Mesodermal cell (in vitro differentiated cells): ENCODE data around the gene SPINDOC.
"Not testable (repeated sequence)": the region's sequence is repeated elsewhere in the genome, so short reads cannot be mapped to it uniquely, and the experiment has no call there.

ENCODE experiments used
- H3K27ac ChIP-seq: 2 replicates; pipeline ENCODE4 v1.7.0; 2013; ENCODE audit warnings: mild to moderate bottlenecking, low read depth, low read length, moderate library complexity; ENCODE audit not compliant: severe bottlenecking
- H3K36me3 ChIP-seq: 2 replicates; pipeline ENCODE4 v1.7.1; 2013; ENCODE audit warnings: mild to moderate bottlenecking, low read length, moderate library complexity; ENCODE audit not compliant: control insufficient read depth, insufficient read depth
- H3K4me1 ChIP-seq: one replicate; pipeline ENCODE4 v1.7.1; 2013; ENCODE audit warnings: mild to moderate bottlenecking, low read length; ENCODE audit not compliant: insufficient read depth, control insufficient read depth, poor library complexity, severe bottlenecking
- H3K4me3 ChIP-seq: 2 replicates; pipeline ENCODE4 v1.7.0; 2013; ENCODE audit warnings: low read length, control low read depth, mild to moderate bottlenecking; ENCODE audit not compliant: insufficient read depth, poor library complexity, severe bottlenecking; ENCODE audit errors: extremely low read depth
- H3K9me3 ChIP-seq: 2 replicates; pipeline ENCODE4 v1.7.1; 2013; ENCODE audit warnings: mild to moderate bottlenecking, low read length, moderate library complexity; ENCODE audit not compliant: control insufficient read depth
- WGBS, 2 experiments: methylation state at CpG; one replicate each; pipeline ENCODE4 v1.1.5; 2013; ENCODE audit warnings: missing lambda C conversion rate in 2 of 2; ENCODE audit not compliant: insufficient coverage in 2 of 2; 5-methylcytosine and 5-hydroxymethylcytosine counted together

SPINDOC gene

DNA sequence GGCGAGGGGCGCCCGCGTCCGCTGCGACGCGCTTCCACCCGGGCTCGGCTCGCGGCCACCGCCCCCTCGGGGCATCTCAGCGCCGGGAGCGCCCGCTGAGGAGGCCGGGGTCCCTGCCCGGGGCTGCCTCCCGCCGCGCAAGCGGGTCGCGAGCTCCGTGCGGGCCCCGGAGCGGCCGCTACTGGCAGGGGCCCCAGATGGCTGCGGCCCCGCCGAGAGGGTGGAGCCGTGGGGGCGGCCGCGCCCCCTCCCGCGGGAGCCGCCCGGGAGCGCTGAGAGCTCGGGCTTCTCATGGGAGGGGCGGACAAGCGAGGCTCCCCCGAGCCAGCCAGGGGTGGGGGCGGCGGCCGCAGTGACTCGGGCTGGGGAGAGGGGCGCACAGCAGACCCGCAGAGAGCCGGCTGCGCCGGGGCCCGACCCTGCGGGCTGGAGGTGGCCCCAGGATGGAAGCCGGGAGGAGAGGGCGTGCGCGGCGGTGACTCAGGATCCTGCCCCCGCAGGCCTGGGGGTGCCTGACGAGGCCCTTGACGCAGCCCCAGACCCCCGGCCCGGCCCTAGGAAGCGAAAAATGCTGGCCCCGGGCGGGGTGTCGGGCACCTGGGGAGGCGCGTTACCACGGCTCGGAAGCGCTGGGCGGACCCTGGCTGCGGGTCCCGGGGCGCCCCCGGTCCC is 44.1 kb upstream of the SPINDOC start:
- H3K4me1 ChIP-seq: peaks cover 27% of the 10 kb centered on the region
- H3K27ac ChIP-seq: peak overlapping the region; percentile 23
- H3K4me3 ChIP-seq: peak overlapping the region; percentile 88
- no peaks in the 10 kb centered on the region for H3K9me3 ChIP-seq
- peaks cover 27% of the 10 kb centered on the region for H3K36me3 ChIP-seq
- 0 to 1% methylated on average over 53 to 62 of the region's 82 CpGs for WGBS, 2 experiments

GRCh38 chr11:63769714-63770455 is 43.4 kb upstream of the SPINDOC start:
- H3K9me3 ChIP-seq: no peaks in the 10 kb centered on the region
- 8 to 9% methylated on average over 30 to 31 of the region's 35 CpGs for WGBS, 2 experiments
- H3K36me3 ChIP-seq: peaks cover 20% of the 10 kb centered on the region
- peak overlapping the region; percentile 88 for H3K4me3 ChIP-seq
- no peak overlapping the region for H3K27ac ChIP-seq
- peaks cover 21% of the 10 kb centered on the region for H3K4me1 ChIP-seq

DNA sequence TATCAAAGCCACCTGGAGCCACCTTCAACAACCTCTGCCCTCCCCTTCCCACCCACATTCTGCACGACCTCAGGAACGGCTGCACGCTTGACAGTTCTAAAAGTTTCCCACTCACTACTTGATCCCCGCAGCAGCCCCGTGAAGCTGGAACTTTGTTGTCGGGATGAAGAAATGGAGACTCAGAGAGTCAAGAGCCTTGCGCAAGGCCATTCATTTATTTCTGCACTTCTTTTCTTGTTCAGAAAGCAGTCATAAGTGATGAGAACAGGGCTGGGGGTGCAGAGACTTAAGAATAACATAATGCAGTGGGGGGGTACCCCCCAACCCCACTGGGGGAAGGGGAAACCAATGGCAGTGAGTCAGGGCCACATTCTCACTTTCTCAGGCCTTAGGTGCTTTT is 42.5 kb upstream of the SPINDOC start:
- Histone ChIP-seq H3K4me1 (peaks cover 12% of the 10 kb centered on the region), H3K36me3 (peaks cover 13% of the 10 kb centered on the region), H3K4me3 (no peak overlapping the region), H3K9me3 (no peaks in the 10 kb centered on the region), H3K27ac (no peak overlapping the region)
- WGBS, 2 experiments: 78 to 91% methylated on average over 4 to 7 of the region's 7 CpGs

- not testable (repeated sequence) for H3K4me1 ChIP-seq, H3K9me3 ChIP-seq, H3K27ac ChIP-seq, H3K36me3 ChIP-seq, H3K4me3 ChIP-seq
- no CpG with 5 or more reads among the region's 2 CpGs for WGBS, 2 experiments
These were observed 41.4 kb upstream of the SPINDOC start for GRCh38 chr11:63771741-63772318.

DNA sequence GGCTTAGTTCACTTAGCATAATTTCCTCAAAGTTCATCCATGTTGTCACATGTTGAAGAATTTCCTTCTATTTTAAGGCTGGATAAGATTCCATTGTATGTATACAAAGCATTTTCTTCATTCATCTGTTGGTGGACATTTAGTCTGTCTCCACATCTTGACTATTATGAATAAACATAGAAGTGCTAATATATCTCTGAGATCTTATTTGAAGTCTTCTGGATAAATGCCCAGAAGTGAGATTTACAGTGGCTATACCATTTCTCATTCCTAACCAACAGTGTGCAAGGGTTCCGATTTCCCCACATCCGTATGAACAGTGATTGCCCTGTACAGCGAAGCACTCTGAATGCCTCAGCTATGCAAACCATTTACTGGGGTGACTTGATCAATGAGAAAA is 38.1 kb upstream of the SPINDOC start:
- no peak overlapping the region for H3K4me3 ChIP-seq
- 79 to 100% methylated on average over 2 to 3 of the region's 3 CpGs for WGBS, 2 experiments
- peaks cover 18% of the 10 kb centered on the region for H3K4me1 ChIP-seq
- H3K9me3 ChIP-seq: no peaks in the 10 kb centered on the region
- no peak overlapping the region for H3K27ac ChIP-seq
- H3K36me3 ChIP-seq: no peaks in the 10 kb centered on the region

DNA sequence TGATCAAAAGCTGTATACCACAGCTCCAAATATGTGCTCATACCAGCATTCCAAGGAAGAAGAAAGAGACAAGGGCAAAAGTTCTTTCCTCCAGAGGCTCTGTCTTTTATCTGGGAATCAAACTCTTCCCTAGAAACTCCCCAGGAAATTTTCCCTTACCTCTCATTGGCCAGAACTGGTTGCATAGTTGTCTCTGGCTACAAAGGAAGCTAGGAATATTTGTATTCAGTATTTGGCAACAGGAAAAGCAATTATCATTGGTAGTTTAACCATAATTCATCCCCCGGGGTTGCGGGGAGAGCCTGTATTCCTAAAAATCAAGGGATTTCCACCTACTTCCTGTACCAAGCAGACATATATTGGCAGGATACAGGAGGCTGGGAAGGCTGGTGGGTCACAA is 34.2 kb upstream of the SPINDOC start:
- H3K9me3 ChIP-seq: no peaks in the 10 kb centered on the region
- no peaks in the 10 kb centered on the region for H3K36me3 ChIP-seq
- peaks cover 22% of the 10 kb centered on the region for H3K4me1 ChIP-seq
- no CpG with 5 or more reads among the region's 2 CpGs for WGBS, 2 experiments
- no peak overlapping the region for H3K4me3 ChIP-seq
- peak overlapping the region; percentile 71 for H3K27ac ChIP-seq

GRCh38 chr11:63782749-63783148 is 30.5 kb upstream of the SPINDOC start:
- WGBS, 2 experiments: 100% methylated on average over 1 to 4 of the region's 6 CpGs
- no peaks in the 10 kb centered on the region for H3K36me3 ChIP-seq
- no peaks in the 10 kb centered on the region for H3K9me3 ChIP-seq
- H3K27ac ChIP-seq: no peak overlapping the region
- peaks cover 25% of the 10 kb centered on the region for H3K4me1 ChIP-seq
- H3K4me3 ChIP-seq: no peak overlapping the region

- Histone ChIP-seq H3K4me3 (no peak overlapping the region), H3K4me1 (peaks cover 18% of the 10 kb centered on the region), H3K27ac (peak overlapping the region; percentile 52), H3K9me3 (no peaks in the 10 kb centered on the region), H3K36me3 (no peaks in the 10 kb centered on the region)
- WGBS, 2 experiments: 50 to 78% methylated on average over 3 of the region's 7 CpGs
These were observed 29.2 kb upstream of the SPINDOC start for GRCh38 chr11:63783925-63784592.

DNA sequence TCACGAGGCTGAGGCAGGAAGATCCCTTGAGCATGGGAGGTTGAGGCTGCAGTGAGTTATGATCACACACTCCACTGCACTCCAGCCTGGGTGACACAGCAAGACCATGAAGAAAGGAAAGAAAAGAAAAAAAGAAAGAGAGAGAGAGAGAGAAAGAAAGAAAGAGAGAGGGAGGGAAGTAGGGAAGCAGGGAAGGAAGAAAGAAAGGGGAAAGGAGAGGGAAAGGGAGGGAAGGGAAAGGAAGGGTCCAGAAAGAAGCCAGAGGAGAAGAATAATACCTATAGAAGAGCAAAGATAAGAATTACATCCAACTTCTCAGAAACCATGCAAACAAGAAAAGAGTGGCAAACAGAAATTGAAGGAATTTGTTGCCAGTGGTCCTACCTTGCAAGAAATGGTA is 27.4 kb upstream of the SPINDOC start:
- Histone ChIP-seq H3K9me3 (no peaks in the 10 kb centered on the region), H3K27ac (no peak overlapping the region), H3K4me1 (peaks cover 5% of the 10 kb centered on the region), H3K36me3 (no peaks in the 10 kb centered on the region), H3K4me3 (no peak overlapping the region)
- no CpG with 5 or more reads among the region's 1 CpG for WGBS, 2 experiments

DNA sequence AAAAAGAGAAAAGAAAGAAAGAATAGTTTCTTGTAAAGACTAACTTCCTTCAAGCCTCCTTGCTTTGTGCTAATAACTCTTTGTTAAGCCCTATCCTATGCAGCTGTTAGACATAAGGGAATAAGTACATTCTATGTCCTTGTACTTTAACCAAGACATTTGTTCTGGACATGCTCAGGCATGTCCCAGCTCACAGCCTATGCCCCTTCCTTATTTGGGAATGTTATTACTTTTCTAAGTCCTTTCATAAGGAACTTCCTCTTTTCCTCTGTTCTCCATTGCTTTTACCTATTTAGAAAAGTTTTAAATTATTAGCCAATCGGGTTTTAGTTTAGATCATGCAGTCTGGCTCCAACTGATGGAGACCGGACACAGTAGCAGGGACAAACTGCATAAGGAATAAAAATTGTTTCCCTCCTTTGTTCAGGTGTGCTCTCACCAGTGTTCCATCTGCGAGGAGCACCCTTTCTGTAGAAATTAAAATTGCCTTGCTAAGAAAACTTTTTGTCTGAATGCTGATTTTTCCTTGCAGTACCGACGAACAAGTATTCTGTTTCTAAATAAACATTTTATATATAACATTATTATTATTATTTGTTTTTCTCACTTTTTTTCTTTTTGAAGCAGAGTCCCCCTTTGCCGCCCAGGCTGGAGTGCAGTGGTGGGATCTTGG is 21.6 kb upstream of the SPINDOC start:
- no peaks in the 10 kb centered on the region for H3K36me3 ChIP-seq
- WGBS, 2 experiments: 67 to 100% methylated on average over 1 to 2 of the region's 6 CpGs
- H3K9me3 ChIP-seq: peaks cover 12% of the 10 kb centered on the region
- H3K4me1 ChIP-seq: no peaks in the 10 kb centered on the region
- no peak overlapping the region for H3K4me3 ChIP-seq
- H3K27ac ChIP-seq: no peak overlapping the region
